Thymus (tissue), 11 donors: ENCODE measurements around the gene PAM16. TPM values are rescaled to one million over a fixed set of nuclear protein-coding genes. Genes with fewer than 3 reads are reported as not detected.

ENCODE experiments used
- DNase-seq, 9 donors: peaks; one replicate each; pipeline ENCODE4 v3.0.0-alpha.2; 2013; ENCODE audit warnings: low spot score in 9 of 9, low read depth in 6 of 9, missing footprints in 1 of 9
- H3K27ac ChIP-seq, 2 donors: one replicate each; pipeline ENCODE4 v1.5.1; 2013; ENCODE audit warnings: control low read depth in 1 of 2, low read depth in 1 of 2, low read length in 1 of 2, mild to moderate bottlenecking in 1 of 2, moderate library complexity in 1 of 2
- H3K27me3 ChIP-seq, 2 donors: one replicate each; pipeline ENCODE4 v1.5.1; 2013; ENCODE audit warnings: low read length in 1 of 2; ENCODE audit not compliant: control insufficient read depth in 2 of 2, insufficient read depth in 1 of 2
- H3K36me3 ChIP-seq, 2 donors: one replicate each; pipeline ENCODE4 v1.5.1; 2013; ENCODE audit warnings: low read length in 1 of 2, mild to moderate bottlenecking in 1 of 2, moderate library complexity in 1 of 2; ENCODE audit not compliant: control insufficient read depth in 2 of 2, insufficient read depth in 2 of 2
- H3K4me1 ChIP-seq, 2 donors: one replicate each; pipeline ENCODE4 v1.5.1; 2013; ENCODE audit warnings: low read length in 2 of 2; ENCODE audit not compliant: control insufficient read depth in 2 of 2, insufficient read depth in 2 of 2
- H3K4me3 ChIP-seq, 2 donors: one replicate each; pipeline ENCODE4 v1.5.1; 2013; ENCODE audit warnings: low read length in 2 of 2, control low read depth in 1 of 2, mild to moderate bottlenecking in 1 of 2
- H3K9me3 ChIP-seq, 2 donors: one replicate each; pipeline ENCODE4 v1.5.1; 2013; ENCODE audit warnings: low read length in 1 of 2, mild to moderate bottlenecking in 1 of 2; ENCODE audit not compliant: control insufficient read depth in 2 of 2, insufficient read depth in 1 of 2
- WGBS: extraction: QIAGEN DNeasy Blood & Tissue Kit; methylation state at CpG from one replicate; pipeline ENCODE4 v1.1.7; 2013; 5-methylcytosine and 5-hydroxymethylcytosine counted together
- polyA plus RNA-seq: library from polyadenylated mRNA; stranded (reverse); fragments of 200-250 nt; gene quantifications from one replicate; pipeline ENCODE4 v1.2.3, GENCODE V29; 2013
- total RNA-seq: library from RNA; stranded (reverse); fragments of 120-200 nt; gene quantifications from one replicate; pipeline ENCODE4 v1.2.4, GENCODE V29; 2013
- donor health status: healthy.

PAM16 gene
- total and polyA plus RNA-seq, 2 donors: 33.2 to 86.9 TPM

GRCh38 chr16:4361033-4361943 is 10.2 kb upstream of the PAM16 start:
- WGBS: 99% methylated on average over 28 of the region's 28 CpGs
- Histone ChIP-seq H3K4me3 (no peak overlapping the region), H3K9me3 (peaks cover 0 to 2% of the 10 kb centered on the region in 2 donors), H3K4me1 (no peaks in the 10 kb centered on the region), H3K27ac (no peak overlapping the region), H3K27me3 (no peaks in the 10 kb centered on the region), H3K36me3 (peaks cover 45 to 67% of the 10 kb centered on the region in 2 donors)
- no peak for DNase-seq

- H3K9me3 ChIP-seq: peaks cover 0 to 2% of the 10 kb centered on the region in 2 donors
- no peak overlapping the region for H3K4me3 ChIP-seq
- peaks cover 43 to 64% of the 10 kb centered on the region in 2 donors for H3K36me3 ChIP-seq
- no peak for DNase-seq
- 97% methylated on average over 11 of the region's 11 CpGs for WGBS
- H3K27ac ChIP-seq: no peak overlapping the region
- H3K4me1 ChIP-seq: no peaks in the 10 kb centered on the region
- H3K27me3 ChIP-seq: no peaks in the 10 kb centered on the region
These were observed 9.5 kb upstream of the PAM16 start for GRCh38 chr16:4360538-4361021.

- Histone ChIP-seq H3K27ac (no peak overlapping the region), H3K27me3 (no peaks in the 10 kb centered on the region), H3K4me1 (no peaks in the 10 kb centered on the region), H3K36me3 (peaks cover 43 to 62% of the 10 kb centered on the region in 2 donors), H3K9me3 (peaks cover 0 to 2% of the 10 kb centered on the region in 2 donors), H3K4me3 (no peak overlapping the region)
- WGBS: 96% methylated on average over 3 of the region's 3 CpGs
- no peak for DNase-seq
These were observed 8.8 kb upstream of the PAM16 start for GRCh38 chr16:4359914-4360313.

- H3K4me3 ChIP-seq: no peak overlapping the region
- H3K9me3 ChIP-seq: peaks cover 0 to 2% of the 10 kb centered on the region in 2 donors
- peak in 6 of 9 donors; percentile 16 to 47 (median 36) for DNase-seq
- whole genome bisulfite sequencing: 86% methylated on average over 19 of the region's 19 CpGs
- H3K27me3 ChIP-seq: no peaks in the 10 kb centered on the region
- H3K36me3 ChIP-seq: peaks cover 44 to 60% of the 10 kb centered on the region in 2 donors
- no peaks in the 10 kb centered on the region for H3K4me1 ChIP-seq
- no peak overlapping the region for H3K27ac ChIP-seq
These were observed 7.9 kb upstream of the PAM16 start for GRCh38 chr16:4358831-4359561.

GRCh38 chr16:4358236-4358635 is 7.1 kb upstream of the PAM16 start:
- WGBS: 98% methylated on average over 19 of the region's 19 CpGs
- H3K36me3 ChIP-seq: peaks cover 44 to 59% of the 10 kb centered on the region in 2 donors
- H3K27me3 ChIP-seq: no peaks in the 10 kb centered on the region
- peaks cover 0 to 2% of the 10 kb centered on the region in 2 donors for H3K9me3 ChIP-seq
- H3K4me1 ChIP-seq: no peaks in the 10 kb centered on the region
- no peak overlapping the region for H3K4me3 ChIP-seq
- H3K27ac ChIP-seq: no peak overlapping the region
- no peak for DNase-seq

- no peak overlapping the region for H3K27ac ChIP-seq
- no peaks in the 10 kb centered on the region for H3K4me1 ChIP-seq
- no peak overlapping the region for H3K4me3 ChIP-seq
- H3K27me3 ChIP-seq: no peaks in the 10 kb centered on the region
- 99% methylated on average over 7 of the region's 7 CpGs for WGBS
- peaks cover 0 to 2% of the 10 kb centered on the region in 2 donors for H3K9me3 ChIP-seq
- DNase-seq: no peak
- H3K36me3 ChIP-seq: peaks cover 31 to 47% of the 10 kb centered on the region in 2 donors
These were observed 5.7 kb upstream of the PAM16 start for GRCh38 chr16:4356820-4357219.

GRCh38 chr16:4354512-4355409 is 3.6 kb upstream of the PAM16 start:
- H3K4me1 ChIP-seq: peaks cover 3 to 14% of the 10 kb centered on the region in 2 donors
- no peak overlapping the region for H3K4me3 ChIP-seq
- no peak overlapping the region for H3K27ac ChIP-seq
- H3K9me3 ChIP-seq: no peaks in the 10 kb centered on the region
- no peak for DNase-seq
- H3K36me3 ChIP-seq: peaks cover 18 to 28% of the 10 kb centered on the region in 2 donors
- no peaks in the 10 kb centered on the region for H3K27me3 ChIP-seq
- 98% methylated on average over 20 of the region's 20 CpGs for WGBS

GRCh38 chr16:4353675-4354074 is 2.6 kb upstream of the PAM16 start:
- H3K4me1 ChIP-seq: peaks cover 3 to 16% of the 10 kb centered on the region in 2 donors
- H3K27ac ChIP-seq: no peak overlapping the region
- no peaks in the 10 kb centered on the region for H3K27me3 ChIP-seq
- H3K36me3 ChIP-seq: peaks cover 19 to 22% of the 10 kb centered on the region in 2 donors
- H3K9me3 ChIP-seq: no peaks in the 10 kb centered on the region
- H3K4me3 ChIP-seq: no peak overlapping the region
- DNase-seq: no peak
- WGBS: over 99% methylated on average over 4 of the region's 4 CpGs
